CD14-positive monocyte (primary cell): Measurements from ENCODE around the gene RHOC. TPM values are rescaled to one million over a fixed set of nuclear protein-coding genes. Genes with fewer than 3 reads are reported as not detected.

Experiments
- DNase-seq, 3 donors: peaks; one replicate each; pipeline ENCODE4 v3.0.0-alpha.2; 2011 to 2022
- H2AFZ ChIP-seq: 2 replicates; pipeline ENCODE4 v1.6.0; 2012; ENCODE audit warnings: mild to moderate bottlenecking, low read depth, low read length, inconsistent platforms; ENCODE audit not compliant: insufficient read depth, poor library complexity, severe bottlenecking
- H3K27ac ChIP-seq, 2 donors: 1 replicate in 1 of 2; 2 replicates in 1 of 2; pipeline ENCODE4 v1.5.1; 2012 to 2013; ENCODE audit warnings: low read length in 2 of 2, control low read depth in 1 of 2, inconsistent platforms in 1 of 2, low read depth in 1 of 2, mild to moderate bottlenecking in 1 of 2
- H3K27me3 ChIP-seq, 2 donors: one replicate each; pipeline versions ENCODE4 v1.6.0 to v1.6.1; 2011 to 2013; ENCODE audit warnings: low read length in 2 of 2; ENCODE audit not compliant: control insufficient read depth in 2 of 2, insufficient read depth in 2 of 2
- H3K36me3 ChIP-seq, 2 donors: replicated peaks in 1 of 2; 1 replicate in 1 of 2; 2 replicates in 1 of 2; pipeline versions ENCODE4 v1.5.1 to v1.6.1; 2012 to 2013; ENCODE audit warnings: low read length in 2 of 2, control low read depth in 1 of 2, inconsistent platforms in 1 of 2, mild to moderate bottlenecking in 1 of 2; ENCODE audit not compliant: insufficient read depth in 2 of 2, control insufficient read depth in 1 of 2
- H3K4me1 ChIP-seq, 2 donors: 1 replicate in 1 of 2; 2 replicates in 1 of 2; pipeline versions ENCODE4 v1.5.1 to v1.6.1; 2012 to 2013; ENCODE audit warnings: low read length in 2 of 2, control low read depth in 1 of 2, inconsistent platforms in 1 of 2, mild to moderate bottlenecking in 1 of 2, moderate library complexity in 1 of 2; ENCODE audit not compliant: insufficient read depth in 2 of 2, control insufficient read depth in 1 of 2
- H3K4me2 ChIP-seq: replicated peaks from 2 replicates; pipeline ENCODE3; 2012; ENCODE audit warnings: low read length, moderate library complexity, mild to moderate bottlenecking; ENCODE audit not compliant: poor library complexity, severe bottlenecking; ENCODE audit errors: extremely low read depth
- H3K4me3 ChIP-seq, 3 experiments: fragments of 200-600 bp in 1 of 3; sonication (generic) in 1 of 3; replicated peaks in 1 of 3; 1 replicate in 2 of 3; 2 replicates in 1 of 3; pipeline ENCODE4 v1.5.1; 2011 to 2013; ENCODE audit warnings: low read length in 3 of 3, mild to moderate bottlenecking in 3 of 3, control low read depth in 2 of 3, low read depth in 2 of 3, inconsistent platforms in 1 of 3, moderate library complexity in 1 of 3
- H3K79me2 ChIP-seq: 2 replicates; pipeline ENCODE4 v1.6.0; 2012; ENCODE audit warnings: mild to moderate bottlenecking, control low read depth, inconsistent platforms, low read length, moderate library complexity; ENCODE audit not compliant: insufficient read depth
- H3K9ac ChIP-seq: 2 replicates; pipeline ENCODE4 v1.6.0; 2017; ENCODE audit warnings: low read length, mild to moderate bottlenecking; ENCODE audit not compliant: insufficient read depth, poor library complexity, severe bottlenecking
- H3K9me3 ChIP-seq, 2 donors: replicated peaks in 1 of 2; 1 replicate in 1 of 2; 2 replicates in 1 of 2; pipeline versions ENCODE4 v1.5.1 to v1.6.1; 2012 to 2013; ENCODE audit warnings: low read length in 2 of 2, control low read depth in 1 of 2; ENCODE audit not compliant: control insufficient read depth in 1 of 2, insufficient read depth in 1 of 2
- H4K20me1 ChIP-seq: 2 replicates; pipeline ENCODE4 v1.6.0; 2012; ENCODE audit warnings: mild to moderate bottlenecking, low read length, control low read depth, moderate library complexity; ENCODE audit not compliant: insufficient read depth
- H3K27ac Mint-ChIP-seq, 7 donors: one replicate each; pipeline ENCODE4 v1.8.0; 2020; ENCODE audit warnings: mild to moderate bottlenecking in 7 of 7, mixed read lengths in 7 of 7, moderate library complexity in 6 of 7, inconsistent platforms in 2 of 7
- H3K27me3 Mint-ChIP-seq, 3 donors: one replicate each; pipeline ENCODE4 v1.8.0; 2021 to 2022; ENCODE audit warnings: low read depth in 3 of 3, mild to moderate bottlenecking in 3 of 3, mixed read lengths in 3 of 3, moderate library complexity in 3 of 3, inconsistent platforms in 1 of 3
- H3K36me3 Mint-ChIP-seq, 2 donors: one replicate each; pipeline ENCODE4 v1.8.0; 2020; ENCODE audit warnings: mixed read lengths in 2 of 2, inconsistent platforms in 1 of 2, mild to moderate bottlenecking in 1 of 2
- H3K4me1 Mint-ChIP-seq: one replicate; pipeline ENCODE4 v1.8.0; 2020; ENCODE audit warnings: mild to moderate bottlenecking, mixed read lengths
- H3K4me3 Mint-ChIP-seq, 2 donors: one replicate each; pipeline ENCODE4 v1.8.0; 2020; ENCODE audit warnings: mild to moderate bottlenecking in 2 of 2, mixed read lengths in 2 of 2, moderate library complexity in 1 of 2
- H3K9me3 Mint-ChIP-seq, 7 donors: one replicate each; pipeline ENCODE4 v1.8.0; 2020 to 2022; ENCODE audit warnings: mixed read lengths in 7 of 7, mild to moderate bottlenecking in 6 of 7, moderate library complexity in 6 of 7, inconsistent platforms in 2 of 7
- CTCF ChIP-seq: fragments of 200-600 bp; IDR thresholded peaks from one replicate; pipeline ENCODE4 v1.8.0; 2022; ENCODE audit warnings: antibody characterized with exemption, mild to moderate bottlenecking
- WGBS: methylation state at CpG from one replicate; pipeline ENCODE4 v1.1.5; 2013; ENCODE audit warnings: missing lambda C conversion rate; ENCODE audit not compliant: insufficient coverage; 5-methylcytosine and 5-hydroxymethylcytosine counted together
- intact Hi-C, 2 donors: fragments of 100-400 bp; cut with micrococcal nuclease; formaldehyde crosslinking; loops; one replicate each; pipeline versions ENCODE4 v1.15.0 to v1.15.1; 2023
- polyA plus RNA-seq, 3 donors: library from polyadenylated mRNA; depleted of rRNA in 1 of 3; unstranded in 2 of 3; stranded (reverse) in 1 of 3; fragments of 300-500 nt in 2 of 3; fragments of >200 nt in 1 of 3; fragmentation: Illumina TruSeq in 2 of 3; gene quantifications; 1 replicate in 2 of 3; 2 replicates in 1 of 3; pipeline ENCODE4 v1.2.3, GENCODE V29; 2012 to 2021

Gene RHOC
- polyA plus RNA-seq, 3 donors: 78.9 to 119 (median 91.5) TPM

GRCh38 chr1:112712701-112713128 is 5.8 kb upstream of the RHOC start:
- H3K36me3 Mint-ChIP-seq: no peaks in the 10 kb centered on the region
- no peak overlapping the region for H3K9ac ChIP-seq
- H3K4me1 Mint-ChIP-seq: peaks cover 26% of the 10 kb centered on the region
- no peaks in the 10 kb centered on the region for H4K20me1 ChIP-seq
- H3K27me3 Mint-ChIP-seq: peaks cover 28 to 48% (median 31%) of the 10 kb centered on the region in 3 donors
- no peaks in the 10 kb centered on the region for H3K36me3 ChIP-seq
- H3K27ac Mint-ChIP-seq: no peak overlapping the region
- H3K9me3 Mint-ChIP-seq: no peaks in the 10 kb centered on the region
- no peak overlapping the region for H3K4me2 ChIP-seq
- 91% methylated on average over 3 of the region's 9 CpGs for WGBS
- H3K27ac ChIP-seq: no peak overlapping the region
- no peaks in the 10 kb centered on the region for H3K79me2 ChIP-seq
- peaks cover 0 to 17% of the 10 kb centered on the region in 2 donors for H3K27me3 ChIP-seq
- H3K4me3 Mint-ChIP-seq: peak overlapping the region in 1 of 2 donors; percentile 70
- intact Hi-C loops: loop anchor here (5.0 to 10.0 kb wide), 3 partner anchors 242 to 1572 kb away; partner anchors contain the start of gene SLC16A1 (in 1 of the 2)
- no peak overlapping the region for H3K4me3 ChIP-seq
- no peak for TF ChIP-seq CTCF
- no peak for DNase-seq
- H3K9me3 ChIP-seq: no peaks in the 10 kb centered on the region
- peaks cover 29 to 31% of the 10 kb centered on the region in 2 donors for H3K4me1 ChIP-seq
- H2AFZ ChIP-seq: no peak overlapping the region

GRCh38 chr1:112712191-112712590 is 5.3 kb upstream of the RHOC start:
- no peaks in the 10 kb centered on the region for H3K36me3 Mint-ChIP-seq
- Histone ChIP-seq H3K27me3 (peaks cover 0 to 20% of the 10 kb centered on the region in 2 donors), H4K20me1 (no peaks in the 10 kb centered on the region), H3K27ac (no peak overlapping the region), H3K9me3 (no peaks in the 10 kb centered on the region), H3K36me3 (no peaks in the 10 kb centered on the region), H3K79me2 (no peaks in the 10 kb centered on the region), H3K4me1 (peaks cover 29 to 33% of the 10 kb centered on the region in 2 donors), H3K9ac (no peak overlapping the region), H2AFZ (no peak overlapping the region), H3K4me2 (no peak overlapping the region), H3K4me3 (no peak overlapping the region)
- 100% methylated on average over 3 of the region's 7 CpGs for WGBS
- H3K9me3 Mint-ChIP-seq: peaks cover 0 to 2% (median 0%) of the 10 kb centered on the region in 7 donors
- no peak for TF ChIP-seq CTCF
- H3K27me3 Mint-ChIP-seq: peaks cover 24 to 53% (median 35%) of the 10 kb centered on the region in 3 donors
- H3K4me1 Mint-ChIP-seq: peaks cover 28% of the 10 kb centered on the region
- intact Hi-C loops: loop anchor here (5.0 to 10.0 kb wide), 3 partner anchors 243 to 1573 kb away; partner anchors contain the start of gene SLC16A1 (in 1 of the 2)
- H3K27ac Mint-ChIP-seq: no peak overlapping the region
- no peak overlapping the region for H3K4me3 Mint-ChIP-seq
- DNase-seq: no peak
